ENCODE measurements around the gene ZDHHC7.

Gene ZDHHC7

GRCh38 chr16:84933774-84934631 is 77.3 kb downstream of the ZDHHC7 start:
- DNase-seq, result no peak

- no peak for DNase-seq
Measured at GRCh38 chr16:84932681-84933080, 78.7 kb downstream of the ZDHHC7 start.

DNA sequence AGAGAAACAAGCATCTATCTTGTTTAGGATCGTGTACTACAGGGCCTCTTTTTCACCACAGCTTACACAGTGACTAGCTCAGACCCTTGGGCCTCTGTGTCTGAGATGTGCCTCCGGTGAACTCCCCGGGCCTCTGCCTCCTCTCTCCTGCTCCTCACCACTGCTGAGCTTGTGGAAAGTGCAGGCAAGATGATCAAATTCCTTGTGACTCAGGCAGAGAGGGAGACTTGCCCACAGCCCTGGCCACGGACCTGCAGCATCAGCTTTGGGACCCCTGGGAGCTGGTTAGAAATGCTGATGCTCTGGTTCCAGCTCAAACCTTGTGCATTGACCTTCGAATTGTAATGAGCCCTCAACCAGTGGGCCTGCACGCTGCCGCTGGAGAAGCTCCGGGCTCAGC is 79.8 kb downstream of the ZDHHC7 start:
- peak; percentile 19 for DNase-seq

GRCh38 chr16:84931107-84931494 is 80.2 kb downstream of the ZDHHC7 start:
- DNase-seq, result no peak

GRCh38 chr16:84930298-84931106 is 80.8 kb downstream of the ZDHHC7 start:
- DNase-seq, result no peak

DNA sequence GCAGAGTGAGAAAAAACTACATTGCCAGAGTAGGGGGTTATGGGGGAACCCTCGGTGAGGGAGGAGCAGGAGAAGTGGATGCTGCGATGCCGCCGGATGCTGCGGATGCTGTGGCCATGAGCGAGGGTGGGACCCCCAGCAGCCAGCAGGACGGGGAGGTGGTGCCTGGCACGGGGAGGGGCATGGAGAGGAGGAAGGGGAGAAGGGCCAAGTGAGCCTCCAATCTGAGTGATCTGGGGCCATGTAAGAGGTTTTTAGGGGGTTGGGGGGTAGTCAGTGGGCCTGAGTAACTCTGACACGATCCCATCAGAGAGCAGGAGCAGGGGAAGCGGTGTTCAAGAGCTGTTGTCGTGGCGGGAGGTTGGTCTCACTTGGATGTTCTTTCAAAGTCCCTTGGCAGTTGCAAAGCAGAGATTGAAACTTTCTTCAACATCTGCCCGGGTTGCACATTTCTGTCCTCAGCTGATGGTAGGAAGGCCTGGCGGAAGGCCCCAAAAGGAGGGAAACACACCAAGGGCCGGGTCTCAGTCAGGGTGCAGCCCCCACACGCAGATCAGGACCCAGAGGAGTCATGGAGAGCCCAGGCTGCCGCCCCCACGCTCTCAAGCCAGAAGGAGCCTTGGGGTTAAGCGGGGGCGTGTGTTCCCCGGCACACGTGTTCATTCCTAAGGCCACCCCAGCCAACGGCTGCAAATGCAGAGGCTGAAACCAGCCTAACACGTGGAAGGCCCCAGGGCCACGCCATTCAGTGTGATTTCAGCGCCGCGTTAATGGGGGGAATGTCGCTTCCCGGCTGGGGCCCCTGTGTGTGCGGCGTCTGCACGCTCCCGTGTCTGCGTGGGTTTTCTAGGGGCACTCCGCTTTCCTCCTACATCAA is 81.7 kb downstream of the ZDHHC7 start:
- no peak for DNase-seq

DNA sequence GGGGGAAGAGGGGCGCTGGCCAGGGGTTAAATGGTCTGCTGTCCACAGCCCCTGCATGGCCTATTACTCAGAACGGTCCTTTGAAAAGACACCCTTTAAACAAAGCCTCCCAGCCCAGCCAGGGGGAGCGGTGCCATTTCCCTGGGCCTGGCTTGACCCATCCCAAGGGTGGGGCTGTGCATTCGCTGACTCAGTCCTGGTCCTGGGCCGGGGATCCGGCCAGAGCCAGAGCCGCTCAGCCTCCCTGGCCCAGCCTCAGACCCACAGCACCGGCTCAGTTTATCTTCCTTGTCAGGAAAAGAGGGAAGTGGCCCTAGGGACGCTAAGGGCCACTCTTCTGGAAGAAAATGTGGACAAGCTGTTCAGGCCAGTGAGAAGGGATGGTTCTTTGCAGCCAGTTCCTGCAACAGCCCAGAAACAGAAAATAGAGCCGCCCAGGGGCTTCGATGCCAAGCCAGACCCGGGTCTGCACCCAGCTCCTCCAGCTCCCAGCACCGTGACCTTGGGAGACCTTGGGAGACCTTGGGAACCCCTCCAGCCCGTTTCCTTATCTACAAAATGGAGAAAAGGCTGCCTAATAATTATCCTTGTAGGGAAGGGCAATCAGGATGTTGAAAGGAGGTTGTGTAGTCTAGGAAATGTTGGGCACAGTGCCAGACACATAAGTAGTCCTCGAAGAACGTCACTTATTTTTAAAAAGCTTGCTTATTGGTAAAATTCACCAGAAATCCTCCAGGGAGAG is 82.5 kb downstream of the ZDHHC7 start:
- peak; percentile 17 for DNase-seq

GRCh38 chr16:84927621-84928591 is 83.4 kb downstream of the ZDHHC7 start:
- no peak for DNase-seq

DNA sequence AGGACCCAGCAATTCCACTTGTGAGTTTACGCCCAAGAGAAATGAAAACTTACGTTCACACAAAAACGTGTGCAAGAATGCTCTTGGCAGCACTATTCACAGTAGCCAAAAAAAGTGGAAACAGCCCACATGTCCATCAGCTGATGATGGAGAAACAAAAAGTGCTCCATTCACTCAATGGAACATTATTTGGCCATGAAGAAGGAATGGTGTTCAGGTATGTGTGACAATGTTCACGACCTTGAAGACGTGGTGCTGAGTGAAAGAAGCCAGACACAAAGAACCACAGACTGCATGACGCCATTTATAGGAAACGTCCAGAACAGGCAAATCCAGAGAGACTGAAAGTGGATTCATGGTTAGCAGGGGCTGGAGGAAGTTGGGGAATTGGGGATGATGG is 84.9 kb downstream of the ZDHHC7 start:
- DNase-seq, result no peak

DNA sequence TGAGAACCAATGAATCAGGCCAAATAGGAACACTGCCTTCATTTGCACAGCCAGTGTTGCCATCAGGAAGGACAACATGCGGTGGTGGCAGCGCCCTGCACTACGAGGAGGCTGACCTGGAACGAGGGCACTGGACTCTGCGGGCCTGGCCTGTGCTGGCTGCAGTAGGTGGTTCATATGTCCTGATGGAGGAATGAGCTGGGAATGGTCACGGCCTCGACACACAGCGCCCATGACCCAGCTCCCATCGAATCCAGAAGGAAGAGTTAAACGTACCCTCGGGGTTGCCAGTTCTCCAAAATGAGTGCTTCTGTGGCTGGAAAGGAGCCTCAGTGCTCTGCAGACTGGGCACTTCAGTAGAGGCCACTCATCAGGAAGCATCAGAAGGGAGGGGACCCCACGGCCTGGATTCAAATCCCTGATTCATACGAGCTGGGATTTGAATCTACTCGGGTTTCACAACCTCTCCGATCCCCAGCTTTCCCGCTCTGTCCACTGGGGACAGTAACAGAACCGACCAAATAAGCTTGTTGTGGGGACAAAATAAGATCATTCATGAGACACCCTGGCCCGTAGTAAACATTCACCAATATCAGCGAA is 85.5 kb downstream of the ZDHHC7 start:
- no peak for DNase-seq

GRCh38 chr16:84925092-84925772 is 86.1 kb downstream of the ZDHHC7 start:
- DNase-seq, result peak; percentile 27

DNA sequence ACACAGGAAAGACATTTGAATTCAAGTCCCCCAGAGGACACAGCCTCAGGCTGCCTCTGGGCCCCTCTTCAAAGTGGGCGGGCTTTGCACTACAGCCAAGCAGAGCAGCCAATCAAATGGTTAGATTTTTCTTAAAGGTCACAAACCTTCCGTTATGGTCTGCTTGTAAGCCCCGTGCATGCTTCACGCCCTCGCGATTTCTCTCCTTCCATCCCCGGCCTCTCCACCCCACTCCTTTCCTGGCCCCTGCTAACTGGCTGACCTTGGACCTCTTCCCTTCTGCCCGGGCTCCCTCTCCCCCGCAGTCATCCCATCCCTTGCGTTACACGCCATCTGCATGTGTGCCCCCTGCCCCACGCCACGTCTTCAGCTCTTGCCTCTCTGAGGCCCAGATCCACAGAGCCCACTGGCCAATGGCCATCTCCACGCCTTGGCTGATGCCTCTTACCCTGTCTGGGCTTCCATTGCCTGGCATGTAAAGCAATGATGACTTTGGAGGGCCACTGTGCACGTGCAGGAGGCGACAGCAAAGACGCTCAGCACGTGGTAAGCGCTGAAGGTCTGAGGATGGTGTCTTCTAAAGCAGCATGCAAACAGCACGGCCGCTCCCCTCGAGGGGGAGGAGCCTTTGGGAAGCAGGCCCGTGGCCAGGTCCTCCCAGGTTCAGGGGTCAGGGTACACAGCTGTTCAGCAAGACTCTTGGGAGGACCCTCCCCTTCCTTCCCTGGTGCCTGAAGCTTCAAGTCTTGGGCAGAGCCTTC is 86.8 kb downstream of the ZDHHC7 start:
- DNase-seq, result no peak
